SJCRH30 (cell line): ENCODE measurements around the gene ROGDI. TPM values are rescaled to one million over a fixed set of nuclear protein-coding genes. Genes with fewer than 3 reads are reported as not detected.
A peak's percentile ranks its signal among the peaks of the same experiment; 100 is the strongest.

ENCODE experiments used
- DNase-seq, 2 experiments: peaks; one replicate each; pipeline ENCODE4 v3.0.0-alpha.2; 2015 to 2020
- H3K27ac ChIP-seq: fragments of 250-450 bp; sonication (Bioruptor Pico); 2 replicates; pipeline ENCODE4 v1.5.1; 2020; ENCODE audit warnings: mild to moderate bottlenecking, moderate library complexity
- H3K27me3 ChIP-seq: fragments of 250-450 bp; sonication (Bioruptor Pico); 2 replicates; pipeline ENCODE4 v1.5.1; 2020; ENCODE audit warnings: mild to moderate bottlenecking, moderate library complexity
- H3K36me3 ChIP-seq: fragments of 250-450 bp; sonication (Bioruptor Pico); 2 replicates; pipeline ENCODE4 v1.5.1; 2020; ENCODE audit warnings: mild to moderate bottlenecking, moderate library complexity
- H3K4me1 ChIP-seq: fragments of 250-450 bp; sonication (Bioruptor Pico); 2 replicates; pipeline ENCODE4 v1.5.1; 2020; ENCODE audit warnings: mild to moderate bottlenecking, moderate library complexity
- H3K4me3 ChIP-seq: fragments of 250-450 bp; sonication (Bioruptor Pico); 2 replicates; pipeline ENCODE4 v1.5.1; 2020; ENCODE audit warnings: mild to moderate bottlenecking, moderate library complexity
- H3K9me3 ChIP-seq: fragments of 250-450 bp; sonication (Bioruptor Pico); replicated peaks from 2 replicates; pipeline ENCODE4 v1.5.1; 2020; ENCODE audit warnings: mild to moderate bottlenecking, moderate library complexity
- total RNA-seq: library from RNA; depleted of rRNA; stranded (reverse); fragments of >200 nt; shearing (Covaris generic); gene quantifications from 2 replicates; pipeline ENCODE4 v1.2.3, GENCODE V29; 2014

The ROGDI gene
- total RNA-seq, 1 experiment from 2014 or later, result 20.5 TPM

DNA sequence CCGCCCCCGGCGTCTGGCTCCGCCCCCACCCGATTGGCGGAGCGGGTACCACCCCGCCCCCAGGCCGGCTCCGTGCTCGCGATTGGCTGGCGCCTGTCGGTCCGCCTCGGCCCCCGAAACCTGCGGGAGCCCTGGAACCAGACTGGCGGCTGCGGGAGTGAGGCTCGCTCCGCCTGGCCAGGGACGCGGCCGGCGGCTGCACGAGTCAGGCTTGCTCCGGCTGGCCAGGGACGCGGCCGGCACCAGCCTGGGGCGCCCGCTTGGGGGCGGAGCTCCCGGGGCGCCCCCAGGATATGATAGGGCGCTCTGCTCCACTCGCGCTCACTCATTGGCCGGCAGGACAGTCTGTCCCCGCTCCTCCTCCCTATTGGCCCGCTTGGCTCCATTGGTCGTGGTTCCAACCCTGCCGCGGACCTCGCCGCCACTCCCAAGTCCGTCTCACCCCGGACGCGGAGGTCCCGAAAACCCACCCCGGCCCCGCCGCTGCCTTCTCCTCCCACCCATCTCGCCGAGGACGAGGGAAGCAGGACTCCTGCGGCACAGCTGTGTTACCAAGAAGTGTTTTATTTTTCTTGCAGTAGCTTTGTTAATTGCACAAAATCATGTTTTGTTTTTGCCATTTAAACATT is 340 bp upstream of the ROGDI start:
- peaks cover 10% of the 10 kb centered on the region; the same call in 1 of the 2 replicates for H3K36me3 ChIP-seq

GRCh38 chr16:4801051-4801961 is 1.1 kb downstream of the ROGDI start:
- Histone ChIP-seq H3K27me3 (no peaks in the 10 kb centered on the region), H3K27ac (peak overlapping the region; percentile 54; the same call in 1 of the 2 replicates), H3K4me1 (peaks cover 16% of the 10 kb centered on the region), H3K9me3 (no peaks in the 10 kb centered on the region), H3K36me3 (peaks cover 7% of the 10 kb centered on the region; the same call in 1 of the 2 replicates), H3K4me3 (peak overlapping the region; percentile 93)
- DNase-seq, result no peak

More for the DNA sequence above, 340 bp upstream of the ROGDI start:
- Histone ChIP-seq H3K27ac (peak overlapping the region; percentile 71), H3K4me3 (peak overlapping the region; percentile 93), H3K4me1 (peaks cover 16% of the 10 kb centered on the region), H3K27me3 (no peaks in the 10 kb centered on the region), H3K9me3 (no peaks in the 10 kb centered on the region)
- peak; percentile 91 to 93 for DNase-seq

DNA sequence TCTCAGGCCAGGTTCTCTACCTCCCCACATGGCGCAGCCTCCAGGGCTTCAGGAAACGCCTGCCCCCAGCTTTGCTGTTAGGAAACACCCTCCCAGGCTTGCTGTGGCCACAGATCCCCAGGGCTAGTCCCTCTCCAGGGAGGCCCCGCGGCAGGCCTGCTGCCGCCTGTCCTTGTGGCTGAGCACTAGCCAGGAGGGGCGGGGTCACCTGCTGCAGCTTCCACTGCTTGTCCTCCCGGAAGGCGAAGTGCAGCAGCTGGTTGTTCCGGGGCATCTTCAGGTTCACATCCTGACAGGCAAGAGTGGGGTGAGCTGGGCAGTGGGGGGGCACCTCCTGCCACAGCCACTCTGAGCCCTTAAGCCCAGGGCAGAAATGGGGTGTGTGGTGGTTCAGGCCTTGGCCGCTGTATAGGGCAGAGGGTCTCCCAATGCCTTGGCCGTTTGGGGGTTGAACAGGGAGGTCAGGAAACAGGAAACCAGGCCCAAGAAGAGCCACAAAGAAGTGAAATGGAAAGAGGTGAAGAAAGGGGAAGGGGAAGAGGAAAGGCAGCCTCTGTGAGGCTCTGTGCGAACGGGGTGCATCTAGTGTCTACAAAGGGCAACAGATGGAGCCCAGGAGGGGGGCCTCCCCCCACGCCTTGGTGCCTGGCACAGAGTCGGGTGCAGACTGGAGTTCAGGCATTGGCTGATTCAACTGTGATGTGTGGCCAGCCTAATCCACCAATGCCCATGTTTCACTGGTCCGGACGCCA is 2.0 kb downstream of the ROGDI start:
- DNase-seq, result peak; percentile 92 to 94
- peaks cover 16% of the 10 kb centered on the region for H3K4me1 ChIP-seq
- H3K9me3 ChIP-seq, result no peaks in the 10 kb centered on the region
- H3K27me3 ChIP-seq, result no peaks in the 10 kb centered on the region
- H3K36me3 ChIP-seq, result peaks cover 7% of the 10 kb centered on the region; the same call in 1 of the 2 replicates
- H3K4me3 ChIP-seq, result peak overlapping the region; percentile 93
- H3K27ac ChIP-seq, result peak overlapping the region; percentile 54

DNA sequence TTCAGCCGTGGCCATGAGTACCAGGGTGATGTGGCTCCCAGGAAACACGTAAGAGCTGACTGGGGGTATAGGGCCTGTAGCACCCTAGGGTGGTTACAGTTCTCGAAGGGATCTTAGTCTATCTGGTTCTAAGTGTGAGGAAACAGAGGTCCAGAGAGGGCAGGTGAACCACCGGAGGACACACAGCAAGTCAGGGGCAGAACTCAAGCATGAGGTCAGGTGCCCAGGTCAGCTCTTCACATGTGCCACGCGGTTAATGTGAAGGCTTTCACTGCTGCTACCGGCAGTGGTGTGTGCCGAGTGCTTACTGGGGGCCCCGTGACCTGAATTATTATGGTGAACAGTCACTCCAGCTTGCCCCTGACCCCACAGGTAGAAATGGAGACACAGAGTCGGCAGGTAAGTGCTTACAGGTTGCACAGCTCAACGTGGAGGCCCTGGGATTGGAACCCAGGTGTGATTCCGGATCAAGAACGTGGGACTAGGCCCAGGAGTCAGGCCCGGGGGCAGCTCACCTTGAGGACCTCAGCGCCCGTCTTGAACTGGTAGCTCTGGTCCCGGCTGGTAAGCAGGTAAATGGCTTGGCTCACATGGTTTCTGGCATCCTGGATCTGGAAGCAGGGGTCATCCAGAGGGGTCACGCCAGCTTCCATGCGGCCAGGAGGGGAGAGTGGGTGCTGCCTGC is 3.1 kb downstream of the ROGDI start:
- DNase-seq, result no peak
- no peak overlapping the region for H3K4me3 ChIP-seq
- peak overlapping the region; percentile 54 for H3K27ac ChIP-seq
- peaks cover 16% of the 10 kb centered on the region for H3K4me1 ChIP-seq
- H3K9me3 ChIP-seq, result no peaks in the 10 kb centered on the region
- H3K27me3 ChIP-seq, result no peaks in the 10 kb centered on the region
- no peaks in the 10 kb centered on the region for H3K36me3 ChIP-seq

DNA sequence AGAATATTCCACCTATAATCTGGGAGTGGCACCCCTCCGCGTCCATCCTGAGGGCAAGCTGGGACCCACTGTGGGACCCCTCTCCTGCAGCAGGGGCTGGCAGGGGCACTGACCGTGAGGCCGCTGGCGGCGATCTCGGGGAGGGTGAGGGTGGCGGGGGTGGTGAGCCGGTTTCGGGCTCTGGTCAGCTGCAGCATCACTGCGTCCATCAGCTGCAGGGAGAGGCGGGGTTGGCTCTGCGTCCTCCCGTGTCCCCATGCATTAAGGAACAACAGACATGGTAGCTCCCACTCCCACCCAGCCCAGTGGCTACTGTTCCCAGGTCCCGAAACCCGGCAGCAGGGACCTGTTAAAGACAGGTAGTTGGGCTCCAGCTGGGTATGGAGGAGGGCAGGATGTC is 4.0 kb downstream of the ROGDI start:
- no peak overlapping the region for H3K27ac ChIP-seq
- peaks cover 16% of the 10 kb centered on the region for H3K4me1 ChIP-seq
- H3K36me3 ChIP-seq, result no peaks in the 10 kb centered on the region
- no peak for DNase-seq
- no peaks in the 10 kb centered on the region for H3K27me3 ChIP-seq
- H3K4me3 ChIP-seq, result no peak overlapping the region
- no peaks in the 10 kb centered on the region for H3K9me3 ChIP-seq

GRCh38 chr16:4797805-4798252 is 4.6 kb downstream of the ROGDI start:
- Histone ChIP-seq H3K4me3 (no peak overlapping the region), H3K36me3 (no peaks in the 10 kb centered on the region), H3K27ac (no peak overlapping the region)

GRCh38 chr16:4796982-4797804 is 5.2 kb downstream of the ROGDI start:
- no peaks in the 10 kb centered on the region for H3K27me3 ChIP-seq
- no peaks in the 10 kb centered on the region for H3K36me3 ChIP-seq
- DNase-seq, result no peak
- no peak overlapping the region for H3K27ac ChIP-seq
- no peaks in the 10 kb centered on the region for H3K9me3 ChIP-seq
- peaks cover 12% of the 10 kb centered on the region for H3K4me1 ChIP-seq
- no peak overlapping the region for H3K4me3 ChIP-seq

More at GRCh38 chr16:4797805-4798252, 4.6 kb downstream of the ROGDI start:
- H3K4me1 ChIP-seq, result peaks cover 12% of the 10 kb centered on the region
- H3K27me3 ChIP-seq, result no peaks in the 10 kb centered on the region
- DNase-seq, result no peak
- H3K9me3 ChIP-seq, result no peaks in the 10 kb centered on the region

DNA sequence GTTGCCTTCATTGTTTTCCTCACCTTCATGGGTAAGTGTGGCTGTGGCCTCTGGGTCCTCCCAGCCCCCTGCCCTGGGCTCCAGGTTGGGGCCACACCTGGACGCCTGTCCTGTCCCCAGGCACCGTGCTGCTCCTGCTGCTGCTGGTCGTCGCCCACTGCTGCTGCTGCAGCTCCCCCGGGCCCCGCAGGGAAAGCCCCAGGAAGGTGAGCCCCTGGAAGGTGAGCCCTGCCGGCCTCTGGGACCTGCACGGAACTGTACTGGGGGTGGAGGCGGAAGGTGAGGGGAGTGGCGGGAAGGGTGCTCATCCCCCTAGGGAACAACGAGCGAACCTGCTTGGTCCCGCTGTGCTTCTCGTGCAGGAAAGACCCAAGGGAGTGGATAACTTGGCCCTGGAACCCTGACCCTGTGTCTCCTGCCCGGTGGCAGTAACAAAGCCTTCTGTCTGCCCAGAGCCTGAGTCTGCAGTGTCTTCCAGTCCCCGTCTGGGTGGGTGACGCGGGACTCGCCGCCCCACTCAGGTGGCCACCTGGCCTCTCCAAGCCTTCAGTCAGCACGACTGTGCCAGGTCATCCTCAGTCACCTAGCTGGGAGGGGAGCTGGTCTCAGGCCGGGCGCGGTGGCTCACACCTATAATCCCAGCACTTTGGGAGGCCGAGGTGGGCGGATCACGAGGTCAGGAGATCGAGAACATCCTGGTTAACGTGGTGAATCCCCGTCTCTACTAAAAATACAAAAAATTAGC is 6.4 kb downstream of the ROGDI start:
- peaks cover 13% of the 10 kb centered on the region for H3K4me1 ChIP-seq

GRCh38 chr16:4795181-4795827 is 7.1 kb downstream of the ROGDI start, which contains the start of gene SMIM22:
TSS of gene SMIM22 (plus strand) at chr16:4795369. CDS start at chr16:4795735, 366 bp downstream.
- Histone ChIP-seq H3K36me3 (no peaks in the 10 kb centered on the region), H3K9me3 (no peaks in the 10 kb centered on the region), H3K27ac (no peak within 1 kb of the TSS), H3K27me3 (no peaks in the 10 kb centered on the region), H3K4me1 (peaks cover 13% of the 10 kb centered on the region), H3K4me3 (no peak within 1 kb of the TSS)
- no peak for DNase-seq

More for the DNA sequence above, 6.4 kb downstream of the ROGDI start:
- no peak overlapping the region for H3K27ac ChIP-seq
- H3K4me3 ChIP-seq, result no peak overlapping the region
- DNase-seq, result no peak
- H3K36me3 ChIP-seq, result no peaks in the 10 kb centered on the region
- H3K27me3 ChIP-seq, result no peaks in the 10 kb centered on the region
- no peaks in the 10 kb centered on the region for H3K9me3 ChIP-seq

- Histone ChIP-seq H3K36me3 (no peaks in the 10 kb centered on the region), H3K27ac (no peak overlapping the region), H3K9me3 (no peaks in the 10 kb centered on the region), H3K27me3 (no peaks in the 10 kb centered on the region), H3K4me1 (peaks cover 11% of the 10 kb centered on the region), H3K4me3 (no peak overlapping the region)
- no peak for DNase-seq
Measured at GRCh38 chr16:4792951-4793513, 9.4 kb downstream of the ROGDI start.

- Histone ChIP-seq H3K27me3 (no peaks in the 10 kb centered on the region), H3K27ac (no peak overlapping the region), H3K36me3 (no peaks in the 10 kb centered on the region), H3K9me3 (no peaks in the 10 kb centered on the region), H3K4me3 (no peak overlapping the region), H3K4me1 (peaks cover 11% of the 10 kb centered on the region)
- DNase-seq, result peak; percentile 61 to 74
Measured at GRCh38 chr16:4790871-4791270, 11.6 kb downstream of the ROGDI start.

DNA sequence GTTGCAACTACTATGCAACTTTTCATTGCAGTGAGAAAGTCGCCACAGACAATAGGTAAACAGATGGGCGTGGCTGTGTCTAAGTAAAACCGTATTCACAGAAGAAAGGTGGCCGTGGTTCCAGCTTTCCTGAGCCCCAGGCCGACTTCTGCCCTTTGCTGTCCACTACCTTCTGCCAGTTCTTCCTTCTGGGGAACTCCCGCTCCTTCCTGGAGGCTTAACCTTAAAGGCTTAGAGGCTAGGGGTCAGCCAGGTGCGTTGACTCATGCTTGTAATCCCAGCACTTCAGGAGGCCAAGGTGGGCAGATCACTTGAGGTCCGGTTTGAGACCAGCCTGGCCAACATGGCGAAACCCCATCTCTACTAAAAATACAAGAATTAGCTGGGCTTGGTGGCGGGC is 12.2 kb downstream of the ROGDI start:
- peaks cover 11% of the 10 kb centered on the region for H3K4me1 ChIP-seq
- no peaks in the 10 kb centered on the region for H3K27me3 ChIP-seq
- H3K36me3 ChIP-seq, result no peaks in the 10 kb centered on the region
- H3K27ac ChIP-seq, result no peak overlapping the region
- H3K9me3 ChIP-seq, result no peaks in the 10 kb centered on the region
- no peak overlapping the region for H3K4me3 ChIP-seq
- DNase-seq, result no peak
